K562 (cell line): Measurements from ENCODE around the gene IL20RA. TPM values are rescaled to one million over a fixed set of nuclear protein-coding genes. Genes with fewer than 3 reads are reported as not detected.
A peak's percentile ranks its signal among the peaks of the same experiment; 100 is the strongest.

Source experiments
- ATAC-seq: fragments of 200-7000 bp; cut with Tn5 transposase; 3 replicates; pipeline ENCODE4 v1.9.1; 2020; ENCODE audit warnings: moderate library complexity
- BruUV-seq: library from RNA; stranded (reverse); fragments of 400-500 nt; replicated peaks from 2 replicates; lab custom pipeline; 2021; lab: Mats Ljungman, UMichigan
- CTCF ChIA-PET: fragments of 300-600 bp; formaldehyde crosslinking; extraction: SDS; loops from one replicate; lab custom pipeline; 2021; ENCODE audit warnings: low intra/inter-chr PET ratio; lab: Yijun Ruan, JAX
- POLR2A ChIA-PET: fragments of 300-600, 350-650 bp; sonication (Branson Sonifier 250); formaldehyde crosslinking; extraction: SDS; loops from one replicate; lab custom pipeline; 2021; ENCODE audit warnings: antibody characterized with exemption, inconsistent platforms; lab: Yijun Ruan, JAX
- DNase-seq, 4 experiments: peaks; one replicate each; pipeline versions ENCODE4 v3.0.0 to v3.0.0-alpha.2; 2011 to 2018; ENCODE audit warnings: low spot score in 3 of 4, mixed read lengths in 3 of 4; ENCODE audit errors: extremely low read depth in 1 of 4
- FAIRE-seq: peaks from 2 replicates; lab custom pipeline; 2011; peaks lifted over from hg19 to GRCh38; lab: Jason Lieb, UNC
- H2AFZ ChIP-seq: 2 replicates; pipeline ENCODE4 v1.6.0; 2011; ENCODE audit warnings: low read depth, low read length, control low read depth, inconsistent platforms
- H3K27ac ChIP-seq: fragments of 200-600 bp; 3 replicates; pipeline ENCODE4 v1.8.0; 2011; ENCODE audit warnings: low read depth, mild to moderate bottlenecking, control low read depth, inconsistent platforms, low read length, moderate library complexity, mixed read lengths; ENCODE audit errors: extremely low read depth
- H3K27me3 ChIP-seq, 2 experiments: fragments of 300-600 bp in 1 of 2; 2 replicates in 1 of 2; 3 replicates in 1 of 2; pipeline versions ENCODE4 v1.6.0 to v1.8.0; 2011; ENCODE audit warnings: inconsistent platforms in 2 of 2, low read length in 2 of 2, mild to moderate bottlenecking in 1 of 2, mixed read lengths in 1 of 2, moderate library complexity in 1 of 2; ENCODE audit not compliant: control insufficient read depth in 2 of 2, insufficient read depth in 2 of 2
- H3K36me3 ChIP-seq: fragments of 300-600 bp; 3 replicates; pipeline ENCODE4 v1.8.0; 2011; ENCODE audit warnings: mild to moderate bottlenecking, low read length, inconsistent platforms; ENCODE audit not compliant: control insufficient read depth, insufficient read depth
- H3K4me1 ChIP-seq, 2 experiments: fragments of 200-600 bp in 1 of 2; replicated peaks in 1 of 2; 2 replicates in 1 of 2; 3 replicates in 1 of 2; pipeline versions ENCODE4 v1.5.1 to v1.8.0; 2011; ENCODE audit warnings: inconsistent platforms in 2 of 2, low read length in 2 of 2, mild to moderate bottlenecking in 1 of 2, mixed read lengths in 1 of 2, moderate library complexity in 1 of 2; ENCODE audit not compliant: control insufficient read depth in 2 of 2, insufficient read depth in 2 of 2
- H3K4me2 ChIP-seq: 2 replicates; pipeline ENCODE4 v1.6.1; 2011; ENCODE audit warnings: low read length, control low read depth, inconsistent platforms, mixed read lengths; ENCODE audit not compliant: insufficient read depth
- H3K4me3 ChIP-seq: fragments of 200-600 bp; sonication (generic), shearing (Covaris generic); 2 replicates; pipeline ENCODE4 v1.5.1; 2016; ENCODE audit warnings: control low read depth, inconsistent platforms
- H3K79me2 ChIP-seq: fragments of 200-600 bp; 3 replicates; pipeline ENCODE4 v1.8.0; 2011; ENCODE audit warnings: low read length, inconsistent platforms; ENCODE audit not compliant: control insufficient read depth, insufficient read depth
- H3K9ac ChIP-seq, 2 experiments: 2 replicates each; pipeline versions ENCODE4 v1.6.0 to v1.6.1; 2011; ENCODE audit warnings: low read depth in 2 of 2, low read length in 2 of 2, control low read depth in 1 of 2, inconsistent platforms in 1 of 2, mild to moderate bottlenecking in 1 of 2, mixed read lengths in 1 of 2; ENCODE audit not compliant: insufficient read depth in 1 of 2
- H3K9me1 ChIP-seq: one replicate; pipeline ENCODE4 v1.6.0; 2011; ENCODE audit warnings: inconsistent platforms, mild to moderate bottlenecking, low read length, moderate library complexity; ENCODE audit not compliant: control insufficient read depth, insufficient read depth
- H3K9me3 ChIP-seq: replicated peaks from 2 replicates; pipeline ENCODE4 v1.5.1; 2011; ENCODE audit warnings: low read depth, low read length, inconsistent platforms; ENCODE audit not compliant: control insufficient read depth, insufficient read depth
- H4K20me1 ChIP-seq: replicated peaks from 2 replicates; pipeline ENCODE4 v1.6.1; 2011; ENCODE audit warnings: low read length, inconsistent platforms, mixed read lengths; ENCODE audit not compliant: control insufficient read depth, insufficient read depth
- CEBPB ChIP-seq: fragments of 450-650 bp; IDR thresholded peaks from 2 replicates; pipeline ENCODE4 v1.6.1; 2016; ENCODE audit warnings: missing genetic modification characterization, missing compliant biosample characterization
- CEBPG ChIP-seq, 3 experiments: fragments of 200-800 bp in 1 of 3; sonication (Bioruptor generic) in 1 of 3; sonication (generic) in 1 of 3; formaldehyde crosslinking in 1 of 3; IDR thresholded peaks in 2 of 3; conservative IDR thresholded peaks in 1 of 3; 2 replicates each; pipeline versions ENCODE4 v1.6.1 to v1.8.0; 2016 to 2022; ENCODE audit warnings: missing compliant biosample characterization in 2 of 3, missing genetic modification characterization in 2 of 3, mild to moderate bottlenecking in 1 of 3, missing genetic modification reagents in 1 of 3
- CTCF ChIP-seq, 3 experiments: IDR thresholded peaks in 2 of 3; conservative IDR thresholded peaks in 1 of 3; 2 replicates each; pipeline ENCODE4 v1.5.1; 2011 to 2012; ENCODE audit warnings: low read length in 3 of 3, mild to moderate bottlenecking in 3 of 3, control low read depth in 2 of 3, improper control_type of control experiment in 1 of 3, inconsistent platforms in 1 of 3, low read depth in 1 of 3, mixed read lengths in 1 of 3, moderate library complexity in 1 of 3; ENCODE audit not compliant: insufficient read depth in 2 of 3
- DEAF1 ChIP-seq: fragments of 450-650 bp; formaldehyde crosslinking; IDR thresholded peaks from 2 replicates; pipeline ENCODE4 v1.4.0; 2020; ENCODE audit warnings: mild to moderate bottlenecking, moderate library complexity
- MXD1 ChIP-seq: fragments of 250-450 bp; sonication (Bioruptor Pico); IDR thresholded peaks from 2 replicates; pipeline ENCODE4 v1.8.0; 2021; ENCODE audit warnings: borderline replicate concordance, mild to moderate bottlenecking, moderate library complexity; ENCODE audit not compliant: poor library complexity, severe bottlenecking
- RAD21 ChIP-seq, 2 experiments: fragments of 250-450 bp in 1 of 2; fragments of 450-650 bp in 1 of 2; sonication (Bioruptor Pico) in 1 of 2; formaldehyde crosslinking in 1 of 2; IDR thresholded peaks in 1 of 2; conservative IDR thresholded peaks in 1 of 2; 2 replicates each; pipeline versions ENCODE4 v1.4.0 to v1.8.0; 2020 to 2022; ENCODE audit warnings: mild to moderate bottlenecking in 2 of 2, moderate library complexity in 1 of 2
- RBM22 ChIP-seq: fragments of 200-400 bp; formaldehyde crosslinking; IDR thresholded peaks from 2 replicates; pipeline ENCODE4 v1.6.1; 2018; ENCODE audit warnings: low read length, low read depth; ENCODE audit not compliant: poor library complexity, severe bottlenecking
- TCF7 ChIP-seq: sonication (generic); IDR thresholded peaks from 2 replicates; pipeline ENCODE4 v1.6.1; 2016; ENCODE audit warnings: antibody characterized with exemption, borderline replicate concordance
- ZNF184 ChIP-seq: sonication (generic); formaldehyde crosslinking; IDR thresholded peaks from 2 replicates; pipeline ENCODE4 v1.5.0; 2020; ENCODE audit warnings: missing genetic modification reagents
- WGBS: fragments of 100-300 bp; shearing (Covaris generic); methylation state at CpG from one replicate; pipeline ENCODE4 v1.1.6; 2016; ENCODE audit warnings: low coverage, mixed read lengths; ENCODE audit not compliant: insufficient coverage; ENCODE audit errors: missing lambda C conversion rate; 5-methylcytosine and 5-hydroxymethylcytosine counted together
- in situ Hi-C: fragments of 300-500 bp; cut with MboI; formaldehyde crosslinking; loops from 4 replicates; pipeline ENCODE4 v1.15.0; 2018; ENCODE audit warnings: inconsistent platforms, mixed read lengths
- intact Hi-C: fragments of 100-400 bp; cut with micrococcal nuclease; formaldehyde crosslinking; loops from 2 replicates; pipeline ENCODE4 v1.14.2; 2022
- polyA plus RNA-seq, 8 experiments: library from polyadenylated mRNA; depleted of rRNA in 4 of 8; stranded (reverse) in 5 of 8; unstranded in 3 of 8; fragments of >200 nt; fragmentation: Nextera tagmentation in 2 of 8; fragmentation: Illumina TruSeq in 1 of 8; extraction: Ambion mirVana in 2 of 8; extraction: Trizol in 1 of 8; gene quantifications; 2 replicates each; pipeline versions ENCODE4 v1.2.1 to v1.2.3, GENCODE V29; 2011 to 2014; ENCODE audit warnings: inconsistent platforms in 1 of 8, missing spikeins in 1 of 8
- total RNA-seq, 7 experiments: library from RNA; depleted of rRNA in 6 of 7; stranded (reverse); fragments of >200 nt in 6 of 7; fragmentation: Illumina TruSeq in 2 of 7; extraction: Trizol in 2 of 7; gene quantifications; 2 replicates each; pipeline versions ENCODE4 v1.2.1 to v1.2.3, GENCODE V29; 2011 to 2021; ENCODE audit warnings: low replicate concordance in 1 of 7

Gene IL20RA
- total and polyA plus RNA-seq, 9 of the 15 experiments (the other 6 are each of a cell fraction or from before 2014, with no cell fraction given): not detected

GRCh38 chr6:137013738-137014602 lies 30.8 kb downstream of the IL20RA start:
- intact Hi-C loops: no loop called here
- no TSS peak for BruUV-seq
- Histone ChIP-seq H3K9me1 (no peaks in the 10 kb centered on the region), H3K27ac (no peak overlapping the region), H3K36me3 (no peaks in the 10 kb centered on the region)
- whole genome bisulfite sequencing: 0% methylated on average over 5 of the region's 5 CpGs
- DNase-seq: peak in 2 of 4 experiments; percentile 18 to 19
- in situ Hi-C loops: no loop called here
- CTCF ChIA-PET: no interaction called here
- TF ChIP-seq CTCF (IDR thresholded peaks at IDR 0.05 in 2 of 3, conservative IDR thresholded peaks at IDR 0.05 in 1 of 3; ENCODE audit: insufficient read depth in 2 of 3, low read depth in 1 of 3, low read length in 3 of 3) (peak; percentile 43 to 53 (median 46); a peak in 4 of 6 replicates), RBM22 (no peak), ZNF184 (CRISPR knock-in tag) (no peak), CEBPG (CRISPR knock-in tag; IDR thresholded peaks at IDR 0.05) (no peak), CEBPG (tag; conservative IDR thresholded peaks at IDR 0.05 in 1 of 2, IDR thresholded peaks at IDR 0.05 in 1 of 2) (peak; percentile 44 to 54; a peak in 2 of 4 replicates), CEBPB (tag) (peak; percentile 44; the same call in 1 of the 2 replicates), RAD21 (CRISPR knock-in tag; conservative IDR thresholded peaks at IDR 0.05 in 1 of 2, IDR thresholded peaks at IDR 0.05 in 1 of 2) (peak; percentile 51 to 71), MXD1 (no peak), TCF7 (no peak), DEAF1 (CRISPR knock-in tag) (0 out of 2 replicates have a peak, but pooled peaks have one; percentile 26)
- TF ChIP-seq, all 486 proteins: peak for 5
- Histone ChIP-seq H3K79me2 (no peaks in the 10 kb centered on the region), H3K27me3 (peaks cover 0 to 8% of the 10 kb centered on the region in 2 experiments; a peak in 2 of 5 replicates), H3K4me2 (no peak overlapping the region), H3K9me3 (no peaks in the 10 kb centered on the region), H4K20me1 (no peaks in the 10 kb centered on the region), H3K4me1 (no peaks in the 10 kb centered on the region), H2AFZ (no peak overlapping the region), H3K4me3 (no peak overlapping the region), H3K9ac (no peak overlapping the region)
- peak; percentile 75 for ATAC-seq
- FAIRE-seq: peak; percentile 46
- POLR2A ChIA-PET: interaction anchor here (0.6 to 1.0 kb wide), 2 partner anchors 9 to 268 kb away, joined by 3 to 4 read pairs; no protein-coding TSS in a partner anchor
